Brain microvascular endothelial cell (primary cell): Measurements from ENCODE around the gene LRBA.

Experiments
- DNase-seq: peaks from one replicate; pipeline ENCODE4 v3.0.0-alpha.2; 2020
- H3K27ac ChIP-seq: fragments of 250-450 bp; sonication (Bioruptor Pico); 2 replicates; pipeline ENCODE4 v1.5.1; 2020; ENCODE audit warnings: mild to moderate bottlenecking, moderate library complexity
- H3K27me3 ChIP-seq: fragments of 250-450 bp; sonication (Bioruptor Pico); replicated peaks from 2 replicates; pipeline ENCODE4 v1.5.1; 2020; ENCODE audit warnings: mild to moderate bottlenecking
- H3K36me3 ChIP-seq: fragments of 250-450 bp; sonication (Bioruptor Pico); replicated peaks from 2 replicates; pipeline ENCODE4 v1.5.1; 2020; ENCODE audit warnings: mild to moderate bottlenecking
- H3K4me3 ChIP-seq: 2 replicates; pipeline ENCODE4 v1.5.1; 2011; ENCODE audit warnings: low read depth, mild to moderate bottlenecking, control low read depth, low read length, moderate library complexity
- in situ Hi-C: cut with HindIII; loops from 2 replicates; pipeline ENCODE4 v1.10.0; 2017; ENCODE audit warnings: low sequenced_read_pairs, low pct_ligation_motif_present
- TF ChIP-seq, protein P1 (sequence below): IDR thresholded peaks from 2 replicates; pipeline ENCODE4 v1.5.1; 2011; ENCODE audit warnings: low read depth, mild to moderate bottlenecking, moderate library complexity, low read length, control low read depth, inconsistent platforms; ENCODE audit errors: missing control alignments

The LRBA gene

DNA sequence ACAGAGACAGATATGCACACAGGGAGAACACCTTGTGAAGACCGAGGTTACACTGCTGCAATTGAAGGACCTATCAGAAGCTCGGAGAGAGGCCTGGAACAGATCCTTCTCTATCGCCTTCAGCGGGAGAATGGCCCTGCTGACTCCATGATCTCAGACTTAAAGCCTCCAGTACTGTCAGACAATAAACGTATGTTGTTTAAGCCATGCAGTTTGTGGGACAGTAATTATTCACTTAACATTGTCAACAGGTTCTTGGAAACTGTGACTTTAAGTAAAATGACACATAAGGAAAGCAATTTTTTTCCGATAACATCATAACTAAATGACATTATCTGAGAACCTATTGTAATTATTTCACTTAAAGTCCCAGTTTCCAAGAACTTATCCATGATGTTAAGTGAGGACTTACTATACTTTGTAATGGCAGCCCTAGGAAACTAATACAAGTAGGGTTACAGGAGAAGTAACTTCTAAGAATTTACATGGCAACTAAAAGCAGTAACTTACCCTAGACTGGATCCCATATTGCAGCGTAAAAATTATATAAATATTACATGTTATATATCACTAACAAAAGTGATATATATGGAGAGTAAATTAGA lies 613.9 kb downstream of the LRBA start:
- Histone ChIP-seq H3K27ac (no peak overlapping the region), H3K27me3 (no peaks in the 10 kb centered on the region), H3K4me3 (no peak overlapping the region), H3K36me3 (no peaks in the 10 kb centered on the region)
- in situ Hi-C loops = no loop called here
- TF ChIP-seq, protein P1, sequence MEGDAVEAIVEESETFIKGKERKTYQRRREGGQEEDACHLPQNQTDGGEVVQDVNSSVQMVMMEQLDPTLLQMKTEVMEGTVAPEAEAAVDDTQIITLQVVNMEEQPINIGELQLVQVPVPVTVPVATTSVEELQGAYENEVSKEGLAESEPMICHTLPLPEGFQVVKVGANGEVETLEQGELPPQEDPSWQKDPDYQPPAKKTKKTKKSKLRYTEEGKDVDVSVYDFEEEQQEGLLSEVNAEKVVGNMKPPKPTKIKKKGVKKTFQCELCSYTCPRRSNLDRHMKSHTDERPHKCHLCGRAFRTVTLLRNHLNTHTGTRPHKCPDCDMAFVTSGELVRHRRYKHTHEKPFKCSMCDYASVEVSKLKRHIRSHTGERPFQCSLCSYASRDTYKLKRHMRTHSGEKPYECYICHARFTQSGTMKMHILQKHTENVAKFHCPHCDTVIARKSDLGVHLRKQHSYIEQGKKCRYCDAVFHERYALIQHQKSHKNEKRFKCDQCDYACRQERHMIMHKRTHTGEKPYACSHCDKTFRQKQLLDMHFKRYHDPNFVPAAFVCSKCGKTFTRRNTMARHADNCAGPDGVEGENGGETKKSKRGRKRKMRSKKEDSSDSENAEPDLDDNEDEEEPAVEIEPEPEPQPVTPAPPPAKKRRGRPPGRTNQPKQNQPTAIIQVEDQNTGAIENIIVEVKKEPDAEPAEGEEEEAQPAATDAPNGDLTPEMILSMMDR = no peak
- no peak for DNase-seq

DNA sequence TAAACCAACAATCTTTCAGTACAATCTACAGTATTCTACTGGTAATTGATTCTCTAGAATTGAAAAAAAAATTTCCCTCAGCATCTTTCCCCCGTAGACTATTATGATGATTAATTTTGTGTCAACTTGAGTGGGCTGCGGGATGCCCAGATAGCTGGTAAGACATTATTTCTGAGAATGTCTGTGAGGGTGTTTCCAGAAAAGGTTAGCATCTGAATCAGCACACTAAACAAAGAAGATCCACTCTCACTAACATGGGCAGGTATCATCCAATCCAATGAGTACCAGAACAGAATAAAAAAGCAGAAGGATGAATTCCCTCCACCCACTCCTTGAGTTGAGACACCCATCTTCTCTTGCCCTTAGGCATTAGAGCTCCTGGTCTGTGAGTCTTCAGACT lies 619.2 kb downstream of the LRBA start:
- DNase-seq = no peak
- H3K4me3 ChIP-seq = no peak overlapping the region
- TF ChIP-seq, protein P1 = no peak
- in situ Hi-C loops = no loop called here
- no peaks in the 10 kb centered on the region for H3K36me3 ChIP-seq
- no peak overlapping the region for H3K27ac ChIP-seq
- H3K27me3 ChIP-seq = no peaks in the 10 kb centered on the region

DNA sequence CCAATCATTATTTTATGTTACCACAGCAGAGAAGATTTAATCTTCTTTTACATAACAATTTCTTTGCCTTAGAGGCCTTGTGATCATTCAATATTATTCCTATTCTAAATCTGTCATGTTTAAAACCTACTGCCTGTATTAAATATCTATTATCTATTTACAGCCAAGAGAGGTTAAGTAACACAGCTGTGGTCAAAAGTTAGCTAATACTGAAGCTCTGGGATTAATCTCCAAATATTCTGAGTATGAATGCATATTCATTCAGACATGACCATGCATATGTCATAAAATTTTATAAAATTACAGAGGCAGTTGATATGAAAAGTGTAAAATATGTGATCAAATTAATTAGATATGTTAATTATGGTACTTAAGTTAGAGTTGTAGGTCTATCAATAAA lies 621.0 kb downstream of the LRBA start:
- Histone ChIP-seq H3K27me3 (no peaks in the 10 kb centered on the region), H3K27ac (no peak overlapping the region), H3K4me3 (no peak overlapping the region), H3K36me3 (no peaks in the 10 kb centered on the region)
- no peak for DNase-seq
- in situ Hi-C loops = no loop called here
- TF ChIP-seq, protein P1 = no peak

DNA sequence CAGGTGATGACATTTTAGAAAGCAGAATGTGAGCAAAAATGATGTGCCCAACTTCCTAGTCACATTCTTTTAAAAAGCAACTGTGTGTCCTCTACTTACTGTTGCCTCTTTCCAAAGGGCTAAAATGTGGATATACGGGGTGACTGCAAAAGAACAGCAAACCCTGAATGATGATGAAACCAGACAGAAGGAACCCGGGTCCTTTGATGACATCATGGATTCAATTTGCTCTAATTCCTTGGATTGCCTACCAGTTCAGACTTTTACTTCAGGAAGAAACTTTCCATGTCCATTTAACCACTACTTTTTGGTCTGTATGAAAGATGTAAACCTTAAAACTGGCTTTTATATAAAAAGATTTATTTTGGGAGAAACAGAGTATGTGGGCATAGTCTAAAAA lies 624.0 kb downstream of the LRBA start:
- in situ Hi-C loops = no loop called here
- TF ChIP-seq, protein P1 = no peak
- Histone ChIP-seq H3K27ac (no peak overlapping the region), H3K36me3 (no peaks in the 10 kb centered on the region), H3K27me3 (no peaks in the 10 kb centered on the region), H3K4me3 (no peak overlapping the region)
- no peak for DNase-seq

DNA sequence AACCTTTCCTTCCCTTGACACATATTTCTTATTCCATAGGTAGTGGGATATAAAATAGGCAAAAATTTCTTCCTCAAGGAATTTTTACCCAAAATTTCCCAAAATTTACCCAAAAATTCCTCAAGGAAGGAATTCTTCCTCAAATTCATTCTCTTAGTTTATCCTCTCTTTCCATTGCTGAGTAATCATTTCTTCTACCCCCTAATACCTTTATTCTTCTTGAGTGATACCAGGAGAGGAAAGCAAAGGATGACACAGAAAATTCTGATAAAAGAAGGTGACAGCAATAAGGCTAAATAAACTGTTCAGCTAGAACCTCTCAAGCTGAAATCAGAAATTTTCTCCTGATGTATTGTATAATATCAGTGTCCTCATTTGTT lies 624.6 kb downstream of the LRBA start:
- Histone ChIP-seq H3K36me3 (no peaks in the 10 kb centered on the region), H3K27ac (no peak overlapping the region), H3K4me3 (no peak overlapping the region), H3K27me3 (no peaks in the 10 kb centered on the region)
- DNase-seq = no peak
- TF ChIP-seq, protein P1 = no peak
- in situ Hi-C loops = no loop called here

DNA sequence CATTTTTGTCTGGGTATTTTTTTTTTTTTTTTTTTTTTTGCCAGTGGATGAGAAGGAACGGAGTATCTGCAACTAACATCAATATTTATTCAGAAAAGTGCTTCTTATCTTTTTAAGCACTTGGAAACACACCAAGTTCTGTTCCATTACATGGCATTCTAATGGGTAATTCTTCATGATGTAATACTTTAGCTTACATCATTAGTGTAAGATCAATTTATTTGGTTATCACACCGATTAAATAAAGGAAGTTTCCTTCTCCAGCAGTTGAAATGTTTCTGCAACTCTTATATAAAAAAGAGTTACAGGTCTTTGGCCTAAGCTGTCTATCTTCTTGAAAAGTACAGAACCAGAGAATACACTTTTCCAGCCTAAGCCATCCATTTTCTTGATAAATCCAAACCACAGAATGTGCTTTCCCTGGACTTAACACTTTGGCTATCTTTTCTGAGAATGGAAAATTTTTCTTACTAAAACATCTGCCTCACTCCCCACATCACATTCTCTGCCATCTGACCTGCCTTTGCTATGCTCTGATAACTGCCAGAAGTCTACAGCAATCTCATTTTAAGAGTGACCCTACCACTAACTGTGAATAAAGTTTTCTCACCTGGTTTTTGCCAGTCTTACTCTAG lies 625.1 kb downstream of the LRBA start:
- H3K36me3 ChIP-seq = no peaks in the 10 kb centered on the region
- DNase-seq = no peak
- H3K27ac ChIP-seq = no peak overlapping the region
- no peak overlapping the region for H3K4me3 ChIP-seq
- in situ Hi-C loops = no loop called here
- TF ChIP-seq, protein P1 = no peak
- no peaks in the 10 kb centered on the region for H3K27me3 ChIP-seq
